Tibial nerve (tissue), 4 donors: ENCODE results near the gene BRICD5. TPM values are rescaled to one million over a fixed set of nuclear protein-coding genes. Genes with fewer than 3 reads are reported as not detected.

Source experiments
- DNase-seq, 2 donors: peaks; one replicate each; pipeline ENCODE4 v3.0.0-alpha.2; 2019; ENCODE audit warnings: low spot score in 2 of 2
- H3K27ac ChIP-seq, 4 donors: fragments of 200-600 bp; sonication (generic) in 3 of 4; one replicate each; pipeline ENCODE4 v1.5.1; 2017 to 2019; ENCODE audit warnings: mild to moderate bottlenecking in 1 of 4
- H3K27me3 ChIP-seq, 2 donors: fragments of 200-600 bp; sonication (generic) in 1 of 2; one replicate each; pipeline versions ENCODE4 v1.5.1 to v1.6.0; 2017 to 2019
- H3K36me3 ChIP-seq, 3 donors: fragments of 200-600 bp; sonication (generic); one replicate each; pipeline ENCODE4 v1.5.1; 2018 to 2019
- H3K4me1 ChIP-seq, 4 donors: fragments of 200-600 bp; sonication (generic) in 3 of 4; one replicate each; pipeline ENCODE4 v1.5.1; 2017 to 2019
- H3K4me3 ChIP-seq, 4 donors: fragments of 200-600 bp; sonication (generic) in 3 of 4; one replicate each; pipeline ENCODE4 v1.5.1; 2017 to 2019; ENCODE audit warnings: mild to moderate bottlenecking in 1 of 4, moderate library complexity in 1 of 4
- H3K9me3 ChIP-seq, 4 donors: fragments of 200-600 bp; sonication (generic) in 3 of 4; one replicate each; pipeline ENCODE4 v1.5.1; 2017 to 2019
- CTCF ChIP-seq, 5 experiments: fragments of 200-600 bp in 3 of 5; fragments of 450-650 bp in 2 of 5; sonication (generic) in 3 of 5; IDR thresholded peaks; one replicate each; pipeline ENCODE4 v1.5.1; 2016 to 2019; ENCODE audit warnings: antibody characterized with exemption in 5 of 5, mild to moderate bottlenecking in 3 of 5, moderate library complexity in 2 of 5
- EP300 ChIP-seq, 2 donors: sonication (generic); formaldehyde crosslinking; IDR thresholded peaks; one replicate each; pipeline ENCODE4 v1.6.1; 2017; ENCODE audit warnings: antibody characterized with exemption in 2 of 2, mild to moderate bottlenecking in 1 of 2
- POLR2A ChIP-seq, 2 donors: fragments of 450-650 bp; IDR thresholded peaks; one replicate each; pipeline ENCODE4 v1.6.1; 2017; ENCODE audit warnings: antibody characterized with exemption in 2 of 2, mild to moderate bottlenecking in 2 of 2, moderate library complexity in 2 of 2
- WGBS, 2 donors: methylation state at CpG; one replicate each; pipeline ENCODE4 v1.1.5; 2018; 5-methylcytosine and 5-hydroxymethylcytosine counted together
- total RNA-seq, 4 donors: library from RNA; depleted of rRNA; stranded (reverse); fragments of >200 nt; gene quantifications; one replicate each; pipeline ENCODE4 v1.1.0, GENCODE V29; 2016

BRICD5 gene
- total RNA-seq, 4 donors from 2014 or later: 19.8 to 203 (median 24.4) TPM

- 73 to 91% methylated on average over 8 to 13 of the region's 15 CpGs for WGBS, 2 donors
- Histone ChIP-seq H3K36me3 (peaks cover 0 to 76% (median 12%) of the 10 kb centered on the region in 3 donors), H3K9me3 (no peaks in the 10 kb centered on the region), H3K4me1 (peaks cover 0 to 28% (median 22%) of the 10 kb centered on the region in 4 donors), H3K27me3 (peaks cover 0 to 17% of the 10 kb centered on the region in 2 donors), H3K27ac (peak overlapping the region in 1 of 4 donors; percentile 6), H3K4me3 (no peak overlapping the region)
- TF ChIP-seq POLR2A (IDR thresholded peaks at IDR 0.05) (no peak), CTCF (IDR thresholded peaks at IDR 0.05) (no peak), EP300 (IDR thresholded peaks at IDR 0.05) (no peak)
- no peak for DNase-seq
Observed at GRCh38 chr16:2238838-2239675, 28.4 kb upstream of the BRICD5 start.

- DNase-seq: no peak
- Histone ChIP-seq H3K4me3 (no peak overlapping the region), H3K4me1 (peaks cover 0 to 28% (median 22%) of the 10 kb centered on the region in 4 donors), H3K36me3 (peaks cover 0 to 76% (median 14%) of the 10 kb centered on the region in 3 donors), H3K27me3 (peaks cover 0 to 17% of the 10 kb centered on the region in 2 donors), H3K27ac (peak overlapping the region in 1 of 4 donors; percentile 6), H3K9me3 (no peaks in the 10 kb centered on the region)
- WGBS, 2 donors: 66 to 75% methylated on average over 9 to 12 of the region's 18 CpGs
- TF ChIP-seq POLR2A (IDR thresholded peaks at IDR 0.05) (no peak), EP300 (IDR thresholded peaks at IDR 0.05) (no peak), CTCF (IDR thresholded peaks at IDR 0.05) (no peak)
Observed at GRCh38 chr16:2238150-2238837, 27.6 kb upstream of the BRICD5 start.

GRCh38 chr16:2237493-2238149 is 27.0 kb upstream of the BRICD5 start:
- TF ChIP-seq CTCF (IDR thresholded peaks at IDR 0.05) (no peak), POLR2A (IDR thresholded peaks at IDR 0.05) (no peak), EP300 (IDR thresholded peaks at IDR 0.05) (no peak)
- Histone ChIP-seq H3K27me3 (peaks cover 0 to 17% of the 10 kb centered on the region in 2 donors), H3K36me3 (peaks cover 3 to 76% (median 16%) of the 10 kb centered on the region in 3 donors), H3K4me3 (peak overlapping the region in 1 of 4 donors; percentile 35), H3K9me3 (no peaks in the 10 kb centered on the region), H3K27ac (no peak overlapping the region), H3K4me1 (peaks cover 0 to 28% (median 22%) of the 10 kb centered on the region in 4 donors)
- no peak for DNase-seq
- 21% methylated on average over 14 of the region's 65 CpGs; no CpG with 5 or more reads in 1 of the 2 donors for WGBS, 2 donors

- H3K36me3 ChIP-seq: peaks cover 6 to 76% (median 16%) of the 10 kb centered on the region in 3 donors
- H3K27ac ChIP-seq: peak overlapping the region in 1 of 4 donors; percentile 48
- H3K4me1 ChIP-seq: peaks cover 0 to 28% (median 22%) of the 10 kb centered on the region in 4 donors
- peaks cover 0 to 17% of the 10 kb centered on the region in 2 donors for H3K27me3 ChIP-seq
- H3K4me3 ChIP-seq: peak overlapping the region in 1 of 4 donors; percentile 35
- no peak for DNase-seq
- WGBS, 2 donors: 11 to 13% methylated on average over 8 to 29 of the region's 40 CpGs
- TF ChIP-seq POLR2A (IDR thresholded peaks at IDR 0.05): no peak
- TF ChIP-seq EP300 (IDR thresholded peaks at IDR 0.05): no peak
- no peak for TF ChIP-seq CTCF (IDR thresholded peaks at IDR 0.05)
- no peaks in the 10 kb centered on the region for H3K9me3 ChIP-seq
Observed at GRCh38 chr16:2237102-2237482, 26.4 kb upstream of the BRICD5 start.
